SH-SY5Y (cell line): ENCODE data around the gene DOCK4.

Source experiments
- GATA2 ChIP-seq: IDR thresholded peaks from 2 replicates; pipeline ENCODE4 v1.6.1; 2011; ENCODE audit warnings: mild to moderate bottlenecking, low read depth, low read length
- GATA3 ChIP-seq: IDR thresholded peaks from 2 replicates; pipeline ENCODE4 v1.6.1; 2011; ENCODE audit warnings: low read depth, mild to moderate bottlenecking, low read length, moderate library complexity

- no peak for TF ChIP-seq GATA2
- TF ChIP-seq GATA3 = no peak
Measured at GRCh38 chr7:112201839-112202238, 4.4 kb downstream of the DOCK4 start.
